Left lung (tissue), 10 donors: ENCODE results near the gene BBS4. TPM values are rescaled to one million over a fixed set of nuclear protein-coding genes. Genes with fewer than 3 reads are reported as not detected.

Source experiments
- ATAC-seq: fragments of 200-7000 bp; cut with Tn5 transposase; one replicate; pipeline ENCODE4 v1.9.1; 2020; ENCODE audit warnings: moderate library complexity
- DNase-seq, 4 donors: peaks; one replicate each; pipeline ENCODE4 v3.0.0-alpha.2; 2013 to 2020
- H3K27ac ChIP-seq, 2 donors: fragments of 200-600 bp; sonication (generic) in 1 of 2; one replicate each; pipeline versions ENCODE4 v1.5.0 to v1.8.0; 2020 to 2021
- H3K27me3 ChIP-seq, 2 donors: fragments of 200-600 bp; sonication (generic) in 1 of 2; one replicate each; pipeline versions ENCODE4 v1.5.0 to v1.8.0; 2020 to 2021
- H3K36me3 ChIP-seq, 2 donors: fragments of 200-600 bp; sonication (generic) in 1 of 2; one replicate each; pipeline versions ENCODE4 v1.5.0 to v1.8.0; 2020 to 2021
- H3K4me1 ChIP-seq, 2 donors: fragments of 200-600 bp; one replicate each; pipeline ENCODE4 v1.8.0; 2021
- H3K4me3 ChIP-seq, 2 donors: fragments of 200-600 bp; sonication (generic) in 1 of 2; one replicate each; pipeline versions ENCODE4 v1.5.0 to v1.8.0; 2020 to 2021; ENCODE audit warnings: mild to moderate bottlenecking in 1 of 2
- H3K9me3 ChIP-seq, 2 donors: fragments of 200-600 bp; sonication (generic) in 1 of 2; one replicate each; pipeline versions ENCODE4 v1.5.0 to v1.8.0; 2020 to 2021
- intact Hi-C, 2 donors: fragments of 100-400 bp; cut with DNase I; formaldehyde crosslinking; loops; one replicate each; pipeline versions ENCODE4 v1.11.2 to v1.14.2; 2022
- polyA plus RNA-seq, 6 donors: library from polyadenylated mRNA; unstranded; fragments of 120-200 nt; gene quantifications; one replicate each; pipeline ENCODE4 v1.2.1, GENCODE V29; 2013; ENCODE audit not compliant: insufficient read length in 6 of 6
- total RNA-seq, 2 donors: library from RNA; stranded (reverse); fragmentation: NEBNext Ultra II Directional; extraction: Animal tissue kit (Norgen Biotek cat#: 25700); gene quantifications; one replicate each; pipeline ENCODE4 v1.2.1, GENCODE V29; 2021
- TF ChIP-seq, protein P1 (sequence below), 2 donors: fragments of 200-600 bp; sonication (generic) in 1 of 2; IDR thresholded peaks; one replicate each; pipeline versions ENCODE4 v1.5.0 to v1.8.0; 2021; ENCODE audit warnings: antibody characterized with exemption in 2 of 2
- donor health status: DM: no; HTN: yes; CAD: no.
- donor health status: DM: no; HTN: no; CAD: no.

BBS4 gene
- total and polyA plus RNA-seq, 8 donors = 16.7 to 63.4 (median 47.4) TPM

DNA sequence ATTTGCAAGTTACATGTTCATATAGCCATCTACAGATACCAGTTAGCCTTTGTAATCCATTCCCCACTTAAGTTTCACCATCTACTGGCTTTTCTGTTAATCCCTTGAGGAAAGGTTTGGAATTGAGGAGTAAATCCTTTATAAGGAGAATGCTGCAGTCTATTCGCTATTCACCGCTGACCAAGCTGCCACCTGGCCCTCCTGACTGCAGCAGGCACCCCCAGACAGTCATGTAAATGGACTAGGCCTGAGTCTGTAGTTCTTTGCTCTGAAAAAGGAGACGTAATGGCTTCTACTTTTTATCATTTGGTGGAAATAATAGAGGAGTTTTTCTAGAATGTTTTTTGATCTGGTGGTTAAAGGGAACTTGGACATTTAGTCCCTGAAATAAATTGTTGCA is 3.2 kb upstream of the BBS4 start:
- ATAC-seq (no peak), DNase-seq (no peak)
- Histone ChIP-seq H3K27ac (no peak overlapping the region), H3K36me3 (no peaks in the 10 kb centered on the region), H3K4me3 (no peak overlapping the region), H3K9me3 (no peaks in the 10 kb centered on the region), H3K4me1 (peaks cover 4 to 19% of the 10 kb centered on the region in 2 donors), H3K27me3 (peaks cover 13 to 21% of the 10 kb centered on the region in 2 donors)
- TF ChIP-seq, protein P1, sequence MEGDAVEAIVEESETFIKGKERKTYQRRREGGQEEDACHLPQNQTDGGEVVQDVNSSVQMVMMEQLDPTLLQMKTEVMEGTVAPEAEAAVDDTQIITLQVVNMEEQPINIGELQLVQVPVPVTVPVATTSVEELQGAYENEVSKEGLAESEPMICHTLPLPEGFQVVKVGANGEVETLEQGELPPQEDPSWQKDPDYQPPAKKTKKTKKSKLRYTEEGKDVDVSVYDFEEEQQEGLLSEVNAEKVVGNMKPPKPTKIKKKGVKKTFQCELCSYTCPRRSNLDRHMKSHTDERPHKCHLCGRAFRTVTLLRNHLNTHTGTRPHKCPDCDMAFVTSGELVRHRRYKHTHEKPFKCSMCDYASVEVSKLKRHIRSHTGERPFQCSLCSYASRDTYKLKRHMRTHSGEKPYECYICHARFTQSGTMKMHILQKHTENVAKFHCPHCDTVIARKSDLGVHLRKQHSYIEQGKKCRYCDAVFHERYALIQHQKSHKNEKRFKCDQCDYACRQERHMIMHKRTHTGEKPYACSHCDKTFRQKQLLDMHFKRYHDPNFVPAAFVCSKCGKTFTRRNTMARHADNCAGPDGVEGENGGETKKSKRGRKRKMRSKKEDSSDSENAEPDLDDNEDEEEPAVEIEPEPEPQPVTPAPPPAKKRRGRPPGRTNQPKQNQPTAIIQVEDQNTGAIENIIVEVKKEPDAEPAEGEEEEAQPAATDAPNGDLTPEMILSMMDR (IDR thresholded peaks at IDR 0.05) = no peak
- intact Hi-C loops = no loop called here

DNA sequence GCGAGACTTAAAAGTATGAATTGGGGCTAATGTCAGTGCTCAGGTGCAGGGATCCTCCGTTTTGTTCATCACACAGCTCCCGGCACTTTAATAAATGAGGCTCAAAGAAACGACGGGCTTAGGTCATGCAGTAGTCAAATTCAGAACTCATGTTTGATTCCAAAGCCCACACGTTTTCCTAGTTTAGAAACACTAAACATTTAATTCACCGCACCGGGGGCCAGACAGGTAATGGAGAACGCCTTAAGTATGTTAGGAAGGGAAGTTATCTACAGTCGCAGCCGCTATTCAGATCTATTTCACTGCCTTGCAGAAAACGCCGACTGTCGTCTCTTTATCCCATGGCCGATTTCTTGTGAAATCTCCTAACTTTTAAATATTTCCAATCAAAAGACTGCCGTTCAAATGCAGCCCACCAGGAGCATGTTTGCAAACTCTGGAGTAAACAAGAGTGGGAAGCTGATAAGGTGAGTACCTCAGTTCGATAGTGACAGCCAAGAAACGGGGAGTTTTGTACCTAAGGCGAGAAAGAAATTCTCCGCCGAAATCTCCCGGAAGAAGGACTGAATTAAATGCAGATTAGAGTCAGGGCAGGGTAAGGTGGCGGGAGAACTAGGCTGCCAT is 594 bp upstream of the BBS4 start:
- Histone ChIP-seq H3K27ac (peak overlapping the region; percentile 92 to 94), H3K4me3 (peak overlapping the region; percentile 62 to 75), H3K4me1 (peaks cover 4 to 19% of the 10 kb centered on the region in 2 donors), H3K27me3 (peaks cover 0 to 5% of the 10 kb centered on the region in 2 donors), H3K9me3 (no peaks in the 10 kb centered on the region), H3K36me3 (no peaks in the 10 kb centered on the region)
- peak; percentile 5 for ATAC-seq
- intact Hi-C loops = no loop called here
- TF ChIP-seq, protein P1 (IDR thresholded peaks at IDR 0.05) = no peak
- DNase-seq = no peak

DNA sequence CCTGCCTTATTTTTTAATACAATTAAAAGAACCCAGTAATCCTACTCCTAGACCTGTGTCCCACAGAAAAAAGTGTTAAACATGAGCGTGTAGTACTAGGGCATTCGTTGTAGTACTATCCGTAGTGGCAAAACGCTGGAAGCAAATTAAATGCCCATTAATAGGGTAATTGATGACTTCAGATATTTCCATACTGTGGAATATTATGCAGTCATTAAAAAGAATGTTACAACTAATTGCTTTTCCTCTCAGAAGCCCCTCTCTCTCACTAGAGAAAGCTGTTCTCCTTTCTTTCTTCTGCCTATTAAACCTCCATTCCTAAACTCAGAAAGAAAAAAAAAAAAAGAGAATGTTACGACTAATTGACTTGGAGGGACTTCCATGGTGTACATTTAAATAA is 2.7 kb downstream of the BBS4 start:
- H3K9me3 ChIP-seq = no peaks in the 10 kb centered on the region
- H3K27me3 ChIP-seq = no peaks in the 10 kb centered on the region
- H3K4me1 ChIP-seq = peaks cover 4 to 19% of the 10 kb centered on the region in 2 donors
- ATAC-seq = no peak
- no peak overlapping the region for H3K27ac ChIP-seq
- no peak for DNase-seq
- no peak overlapping the region for H3K4me3 ChIP-seq
- intact Hi-C loops = no loop called here
- H3K36me3 ChIP-seq = no peaks in the 10 kb centered on the region
- TF ChIP-seq, protein P1 (IDR thresholded peaks at IDR 0.05) = no peak

DNA sequence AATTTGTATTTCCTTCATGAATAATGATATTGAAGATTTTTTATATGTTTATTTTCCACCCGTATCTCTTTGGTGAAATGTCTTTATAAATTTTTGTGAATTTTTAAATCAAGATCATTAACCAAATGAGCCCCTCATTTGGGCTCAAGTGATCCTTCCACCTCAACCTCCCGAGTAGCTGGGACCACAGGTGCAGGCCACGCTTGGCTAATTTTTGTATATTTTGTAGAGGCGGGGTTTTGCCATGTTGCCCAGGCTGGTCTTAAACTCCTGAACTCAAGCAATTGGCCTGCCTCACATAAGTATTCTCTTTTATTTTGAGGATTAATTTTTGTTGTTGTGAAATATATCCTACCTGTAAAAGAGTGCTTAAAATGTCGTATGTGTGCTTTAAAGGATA is 4.9 kb downstream of the BBS4 start:
- no peaks in the 10 kb centered on the region for H3K36me3 ChIP-seq
- H3K9me3 ChIP-seq = no peaks in the 10 kb centered on the region
- TF ChIP-seq, protein P1 (IDR thresholded peaks at IDR 0.05) = no peak
- intact Hi-C loops = no loop called here
- no peak overlapping the region for H3K27ac ChIP-seq
- DNase-seq = no peak
- H3K27me3 ChIP-seq = no peaks in the 10 kb centered on the region
- ATAC-seq = no peak
- H3K4me1 ChIP-seq = peaks cover 0 to 12% of the 10 kb centered on the region in 2 donors
- no peak overlapping the region for H3K4me3 ChIP-seq

DNA sequence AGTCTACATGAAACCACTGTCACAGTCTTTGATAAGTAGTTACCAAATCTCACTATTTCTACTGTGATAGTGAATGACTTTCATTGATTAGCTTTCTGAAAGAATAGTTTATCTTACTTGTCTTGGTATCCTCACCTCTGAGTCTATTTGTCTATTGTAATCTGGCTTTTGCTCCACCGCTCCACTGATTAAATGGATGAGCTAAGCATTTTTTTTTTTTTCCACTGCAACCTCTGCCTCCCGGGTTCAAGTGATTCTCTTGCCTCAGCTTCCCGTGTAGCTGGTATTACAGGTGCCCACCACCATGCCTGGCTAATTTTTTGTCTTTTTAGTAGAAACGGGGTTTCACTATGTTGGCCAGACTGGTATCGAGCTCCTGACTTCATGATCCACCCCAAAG is 12.9 kb downstream of the BBS4 start:
- ATAC-seq (no peak), DNase-seq (no peak)
- Histone ChIP-seq H3K4me1 (no peaks in the 10 kb centered on the region), H3K27me3 (no peaks in the 10 kb centered on the region), H3K36me3 (no peaks in the 10 kb centered on the region), H3K9me3 (no peaks in the 10 kb centered on the region), H3K4me3 (no peak overlapping the region), H3K27ac (no peak overlapping the region)
- intact Hi-C loops = no loop called here
- TF ChIP-seq, protein P1 (IDR thresholded peaks at IDR 0.05) = no peak
